Measurements from ENCODE around the gene MFSD11.

GRCh38 chr17:76775021-76775600 lies 37.2 kb downstream of the MFSD11 start:
- TF ChIP-seq CTCF (IDR thresholded peaks at IDR 0.05; ENCODE audit: insufficient read depth, low read length): no peak
- TF ChIP-seq POLR2AphosphoS5 (IDR thresholded peaks at IDR 0.05; ENCODE audit: low read depth): no peak
- TF ChIP-seq REST (IDR thresholded peaks at IDR 0.05; ENCODE audit: insufficient replicate concordance, low read depth): no peak
- no peak for TF ChIP-seq SPI1 (IDR thresholded peaks at IDR 0.05; ENCODE audit: borderline replicate concordance, low read depth)
- TF ChIP-seq GABPA (IDR thresholded peaks at IDR 0.05; ENCODE audit: low read depth): no peak

All from HL-60 (cell line).